HuH-7 (cell line): ENCODE data around the gene RBM18.

Source experiments
- DNase-seq: peaks from one replicate; pipeline ENCODE4 v3.0.0; 2011; ENCODE audit warnings: low spot score

RBM18 gene

GRCh38 chr9:122204055-122204454 lies 60.6 kb downstream of the RBM18 start:
- no peak for DNase-seq

GRCh38 chr9:122202111-122202510 lies 62.5 kb downstream of the RBM18 start:
- no peak for DNase-seq

GRCh38 chr9:122201641-122202040 lies 63.0 kb downstream of the RBM18 start:
- DNase-seq, result no peak

- DNase-seq, result no peak
Observed at GRCh38 chr9:122200960-122201595, 63.6 kb downstream of the RBM18 start.

- DNase-seq, result no peak
Observed at GRCh38 chr9:122197882-122198281, 66.8 kb downstream of the RBM18 start.

- no peak for DNase-seq
Observed at GRCh38 chr9:122197426-122197825, 67.2 kb downstream of the RBM18 start.

GRCh38 chr9:122195875-122196274 lies 68.8 kb downstream of the RBM18 start:
- DNase-seq, result no peak

GRCh38 chr9:122193651-122194050 lies 71.0 kb downstream of the RBM18 start:
- DNase-seq, result no peak

- DNase-seq, result no peak
Observed at GRCh38 chr9:122192914-122193525, 71.6 kb downstream of the RBM18 start.

GRCh38 chr9:122192261-122192875 lies 72.3 kb downstream of the RBM18 start:
- no peak for DNase-seq

GRCh38 chr9:122191584-122191983 lies 73.1 kb downstream of the RBM18 start:
- DNase-seq, result no peak

GRCh38 chr9:122190597-122191381 lies 73.9 kb downstream of the RBM18 start:
- no peak for DNase-seq

- DNase-seq, result no peak
Observed at GRCh38 chr9:122188369-122188768, 76.3 kb downstream of the RBM18 start.
